HEK293 (cell line): ENCODE measurements around the gene LGALS3BP.

Experiments used
- CTCF ChIP-seq: fragments of 450-650 bp; formaldehyde crosslinking; IDR thresholded peaks from 2 replicates; pipeline ENCODE4 v1.5.1; 2016; ENCODE audit warnings: missing biosample characterization, missing genetic modification characterization
- HOXA7 ChIP-seq: sonication (generic); formaldehyde crosslinking; IDR thresholded peaks from 2 replicates; pipeline ENCODE4 v1.8.1; 2022; ENCODE audit warnings: missing genetic modification reagents, borderline replicate concordance
- KLF16 ChIP-seq: fragments of 450-650 bp; formaldehyde crosslinking; IDR thresholded peaks from 2 replicates; pipeline ENCODE4 v1.5.1; 2017; ENCODE audit warnings: missing biosample characterization, missing genetic modification characterization
- PATZ1 ChIP-seq: fragments of 450-650 bp; formaldehyde crosslinking; IDR thresholded peaks from 2 replicates; pipeline ENCODE4 v1.5.1; 2016; ENCODE audit warnings: missing biosample characterization, missing genetic modification characterization
- REST ChIP-seq: fragments of 450-650 bp; formaldehyde crosslinking; IDR thresholded peaks from 2 replicates; pipeline ENCODE4 v1.5.1; 2016; ENCODE audit warnings: missing biosample characterization, missing genetic modification characterization
- TCF7L2 ChIP-seq: IDR thresholded peaks from 2 replicates; pipeline ENCODE4 v1.6.1; 2011; ENCODE audit warnings: low read depth, mild to moderate bottlenecking, inconsistent platforms, low read length, moderate library complexity, borderline replicate concordance
- ZBTB7A ChIP-seq: fragments of 450-650 bp; formaldehyde crosslinking; IDR thresholded peaks from 2 replicates; pipeline ENCODE4 v1.5.1; 2016; ENCODE audit warnings: low read depth, missing biosample characterization, missing genetic modification characterization
- ZFP37 ChIP-seq: fragments of 450-650 bp; formaldehyde crosslinking; IDR thresholded peaks from 2 replicates; pipeline ENCODE4 v1.5.1; 2016; ENCODE audit warnings: missing biosample characterization, missing genetic modification characterization
- ZFP41 ChIP-seq: fragments of 450-650 bp; formaldehyde crosslinking; IDR thresholded peaks from 2 replicates; pipeline ENCODE4 v1.5.1; 2016; ENCODE audit warnings: missing biosample characterization, missing genetic modification characterization, borderline replicate concordance
- ZNF280C ChIP-seq: fragments of 450-650 bp; formaldehyde crosslinking; IDR thresholded peaks from 2 replicates; pipeline ENCODE4 v1.5.1; 2016; ENCODE audit warnings: missing biosample characterization, missing genetic modification characterization
- ZNF555 ChIP-seq: fragments of 450-650 bp; formaldehyde crosslinking; conservative IDR thresholded peaks from 2 replicates; pipeline ENCODE4 v1.5.1; 2017; ENCODE audit warnings: missing biosample characterization, mild to moderate bottlenecking, missing genetic modification characterization, inconsistent platforms

- TF ChIP-seq HOXA7 (no peak), ZFP41 (tag by site-specific recombination) (no peak), REST (tag by site-specific recombination) (no peak), ZNF280C (tag by site-specific recombination) (no peak), PATZ1 (tag by site-specific recombination) (no peak), ZFP37 (no peak), KLF16 (no peak), ZNF555 (tag by site-specific recombination) (no peak), CTCF (tag by site-specific recombination) (no peak), TCF7L2 (no peak), ZBTB7A (tag by site-specific recombination) (no peak)
These were observed 13.0 kb upstream of the LGALS3BP start for GRCh38 chr17:78992542-78993212.
